Nephron (organoid): ENCODE data around the gene ELMO1.
A peak's percentile ranks its signal among the peaks of the same experiment; 100 is the strongest.

Experiments used
- H3K27ac Mint-ChIP-seq, 3 experiments: 2 replicates each; pipeline ENCODE4 v1.8.0; 2020; ENCODE audit warnings: mixed read lengths in 3 of 3, mild to moderate bottlenecking in 2 of 3, moderate library complexity in 1 of 3
- H3K27me3 Mint-ChIP-seq: 2 replicates; pipeline ENCODE4 v1.8.0; 2021; ENCODE audit warnings: low read depth, mild to moderate bottlenecking, moderate library complexity, mixed read lengths
- H3K36me3 Mint-ChIP-seq: 2 replicates; pipeline ENCODE4 v1.8.0; 2020; ENCODE audit warnings: low read depth, mixed read lengths
- H3K4me1 Mint-ChIP-seq: 2 replicates; pipeline ENCODE4 v1.8.0; 2020; ENCODE audit warnings: mixed read lengths
- H3K4me3 Mint-ChIP-seq, 3 experiments: 2 replicates each; pipeline ENCODE4 v1.8.0; 2020; ENCODE audit warnings: mild to moderate bottlenecking in 3 of 3, mixed read lengths in 3 of 3, moderate library complexity in 2 of 3
- H3K9me3 Mint-ChIP-seq: 2 replicates; pipeline ENCODE4 v1.8.0; 2020; ENCODE audit warnings: mixed read lengths
- CTCF ChIP-seq, 3 experiments: fragments of 200-600 bp; sonication (generic); IDR thresholded peaks; one replicate each; pipeline ENCODE4 v1.5.0; 2021; ENCODE audit warnings: antibody characterized with exemption in 3 of 3; ENCODE audit not compliant: unreplicated experiment in 3 of 3

The ELMO1 gene

DNA sequence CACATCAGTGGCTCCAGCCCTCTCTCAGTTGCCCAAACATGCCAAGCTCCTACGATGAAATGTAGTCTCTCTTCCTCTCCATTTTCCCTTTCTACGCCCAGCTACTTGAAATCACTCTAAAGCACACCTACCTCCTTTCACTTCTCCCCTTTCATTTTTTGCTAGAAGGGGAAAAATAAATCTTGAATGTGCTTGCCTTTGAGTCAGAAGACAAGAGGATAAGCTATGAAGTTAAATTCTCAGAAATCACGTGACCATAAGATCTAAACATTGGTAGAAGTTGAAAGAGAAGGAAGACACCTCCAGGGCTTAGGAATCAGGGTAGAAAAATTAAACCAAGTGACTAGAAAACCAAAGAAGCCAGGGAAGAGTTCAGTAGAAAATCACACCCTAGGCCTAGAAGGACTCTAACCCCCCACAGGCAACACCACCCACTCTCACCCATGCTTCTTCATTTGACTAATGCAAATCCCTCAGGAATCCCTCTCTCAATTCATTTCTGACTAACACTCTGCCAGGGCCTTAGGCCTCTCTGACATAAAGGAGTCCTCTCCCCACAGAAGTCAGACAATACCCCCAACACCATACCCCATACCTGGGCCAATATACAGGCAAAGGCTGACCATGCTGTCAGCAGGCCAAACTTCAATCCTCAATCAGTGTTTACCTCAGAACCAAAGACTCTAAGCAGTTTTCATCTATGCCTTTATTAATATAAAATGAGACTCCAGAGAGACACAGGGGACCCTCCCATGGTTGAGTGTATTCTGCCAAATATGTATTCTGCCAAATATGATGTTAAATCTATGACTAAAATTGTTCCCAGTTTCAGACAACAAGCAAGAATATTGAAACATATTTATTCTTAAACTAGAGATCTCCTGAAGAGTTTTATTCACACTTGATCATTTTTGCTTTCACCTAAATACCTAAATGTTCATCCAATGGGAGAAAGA is 84.8 kb downstream of the ELMO1 start:
- H3K4me3 Mint-ChIP-seq = no peak overlapping the region
- H3K9me3 Mint-ChIP-seq = no peaks in the 10 kb centered on the region
- peaks cover 11% of the 10 kb centered on the region for H3K4me1 Mint-ChIP-seq
- TF ChIP-seq CTCF (IDR thresholded peaks at IDR 0.05; ENCODE audit: unreplicated experiment in 3 of 3) = no peak
- no peak overlapping the region for H3K27ac Mint-ChIP-seq
- no peaks in the 10 kb centered on the region for H3K36me3 Mint-ChIP-seq
- H3K27me3 Mint-ChIP-seq = no peaks in the 10 kb centered on the region

GRCh38 chr7:37362802-37363201 is 85.9 kb downstream of the ELMO1 start:
- Mint-ChIP-seq H3K4me3 (no peak overlapping the region), H3K27ac (no peak overlapping the region), H3K4me1 (peaks cover 16% of the 10 kb centered on the region), H3K36me3 (no peaks in the 10 kb centered on the region), H3K9me3 (no peaks in the 10 kb centered on the region), H3K27me3 (no peaks in the 10 kb centered on the region)
- TF ChIP-seq CTCF (IDR thresholded peaks at IDR 0.05; ENCODE audit: unreplicated experiment in 3 of 3) = no peak

DNA sequence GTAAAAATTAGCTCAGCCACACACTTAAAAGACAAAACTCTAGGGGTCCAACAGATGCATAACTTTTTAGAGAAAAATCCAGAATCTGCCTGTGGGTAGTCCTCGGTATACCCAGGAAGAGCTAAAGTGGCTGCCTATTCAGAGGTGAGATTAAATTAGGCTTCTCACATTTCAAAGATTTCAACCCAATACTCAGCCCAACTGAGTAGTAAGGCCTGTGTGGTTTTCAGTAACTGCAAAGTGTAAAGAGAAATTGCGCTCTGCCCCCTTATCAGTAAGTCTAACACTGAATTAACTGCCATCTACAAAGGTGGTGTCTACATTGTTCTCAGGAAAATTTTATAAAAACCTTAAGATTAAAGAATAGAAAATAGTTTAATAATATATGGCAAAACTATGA is 88.2 kb downstream of the ELMO1 start:
- Mint-ChIP-seq H3K36me3 (no peaks in the 10 kb centered on the region), H3K9me3 (no peaks in the 10 kb centered on the region), H3K27me3 (no peaks in the 10 kb centered on the region), H3K27ac (peak overlapping the region in 1 of 3 experiments; percentile 55), H3K4me3 (no peak overlapping the region), H3K4me1 (peaks cover 34% of the 10 kb centered on the region)
- TF ChIP-seq CTCF (IDR thresholded peaks at IDR 0.05; ENCODE audit: unreplicated experiment in 3 of 3) = no peak

DNA sequence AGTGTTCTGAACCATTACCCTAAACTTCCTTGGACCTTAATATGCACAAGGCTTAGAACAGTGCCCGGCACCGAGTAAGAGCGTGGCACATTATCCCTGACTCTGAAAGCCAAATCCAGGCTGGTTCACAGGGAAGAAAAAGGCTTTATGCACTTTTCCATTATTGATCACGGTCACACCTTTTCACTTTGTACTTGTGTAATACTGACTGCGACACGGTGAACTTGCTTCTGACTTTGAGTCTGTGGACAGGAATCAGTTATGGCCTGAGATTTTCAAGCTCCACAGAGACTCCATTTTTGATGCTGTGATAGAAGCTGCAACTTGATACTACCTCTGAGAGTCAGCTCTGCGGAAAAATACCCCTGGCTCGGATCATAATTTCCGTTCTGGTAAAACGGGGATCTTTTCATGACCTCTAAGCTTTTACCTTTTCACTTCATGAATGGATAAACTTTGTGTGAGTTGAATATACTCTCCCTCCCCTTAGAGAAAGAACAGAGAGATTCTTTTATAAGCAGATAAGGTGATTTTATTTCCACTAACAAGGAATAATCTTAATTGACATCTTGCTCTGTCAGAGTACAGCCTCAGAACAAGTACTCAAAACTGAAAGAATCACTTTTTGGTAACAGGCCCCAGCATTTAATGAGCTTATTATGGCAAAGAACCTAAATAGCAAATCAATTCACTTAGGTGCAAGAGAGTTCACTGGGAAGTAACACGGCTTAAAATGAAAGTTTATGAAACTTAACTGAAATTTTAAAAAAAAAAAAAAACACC is 88.8 kb downstream of the ELMO1 start:
- no peaks in the 10 kb centered on the region for H3K36me3 Mint-ChIP-seq
- no peak overlapping the region for H3K4me3 Mint-ChIP-seq

DNA sequence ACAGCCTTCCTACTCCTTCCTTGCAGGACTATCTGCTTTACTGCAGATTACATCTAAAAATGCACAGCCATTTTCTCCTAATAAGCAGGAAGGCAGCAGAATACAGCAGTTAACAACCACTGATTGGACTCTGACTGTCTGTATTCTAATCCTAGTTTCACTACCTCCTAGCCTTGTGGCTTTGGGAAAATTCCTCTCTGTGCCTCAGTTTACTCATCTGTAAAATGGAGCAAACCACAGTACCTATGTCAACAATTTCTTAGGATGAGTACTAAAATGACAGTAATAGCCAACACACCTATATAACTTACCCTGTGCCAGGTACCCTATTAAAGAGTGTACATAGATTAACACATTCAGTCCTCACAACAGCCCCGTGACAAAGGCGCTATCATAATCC is 89.5 kb downstream of the ELMO1 start:
- H3K36me3 Mint-ChIP-seq = no peaks in the 10 kb centered on the region
- peaks cover 47% of the 10 kb centered on the region for H3K4me1 Mint-ChIP-seq
- TF ChIP-seq CTCF (IDR thresholded peaks at IDR 0.05; ENCODE audit: unreplicated experiment in 3 of 3) = no peak
- H3K9me3 Mint-ChIP-seq = no peaks in the 10 kb centered on the region
- no peak overlapping the region for H3K27ac Mint-ChIP-seq
- H3K4me3 Mint-ChIP-seq = no peak overlapping the region
- H3K27me3 Mint-ChIP-seq = no peaks in the 10 kb centered on the region

More for the DNA sequence above, 88.8 kb downstream of the ELMO1 start:
- Mint-ChIP-seq H3K27ac (peak overlapping the region in 2 of 3 experiments; percentile 55 to 62), H3K4me1 (peaks cover 40% of the 10 kb centered on the region), H3K9me3 (no peaks in the 10 kb centered on the region), H3K27me3 (no peaks in the 10 kb centered on the region)
- TF ChIP-seq CTCF (IDR thresholded peaks at IDR 0.05; ENCODE audit: unreplicated experiment in 3 of 3) = no peak
